Muscle of leg (tissue), 11 donors: Measurements from ENCODE around the gene GPC3. TPM values are rescaled to one million over a fixed set of nuclear protein-coding genes. Genes with fewer than 3 reads are reported as not detected.

Source experiments
- DNase-seq: peaks from one replicate; pipeline ENCODE4 v3.0.0; 2013
- H3K27ac ChIP-seq: one replicate; pipeline ENCODE4 v1.5.1; 2013; ENCODE audit warnings: mild to moderate bottlenecking, low read length, control low read depth
- H3K27me3 ChIP-seq: one replicate; pipeline ENCODE4 v1.6.1; 2013; ENCODE audit warnings: low read length; ENCODE audit not compliant: control insufficient read depth, insufficient read depth
- H3K36me3 ChIP-seq: one replicate; pipeline ENCODE4 v1.6.1; 2013; ENCODE audit warnings: low read length; ENCODE audit not compliant: control insufficient read depth, insufficient read depth
- H3K4me1 ChIP-seq: one replicate; pipeline ENCODE4 v1.6.1; 2013; ENCODE audit warnings: low read length; ENCODE audit not compliant: control insufficient read depth, insufficient read depth
- H3K4me3 ChIP-seq: one replicate; pipeline ENCODE4 v1.5.1; 2013; ENCODE audit warnings: low read length, control low read depth
- H3K9me3 ChIP-seq: replicated peaks from 2 replicates; pipeline ENCODE4 v1.6.1; 2013; ENCODE audit warnings: low read depth, low read length; ENCODE audit not compliant: control insufficient read depth
- WGBS: methylation state at CpG from one replicate; pipeline ENCODE4 v1.1.5; 2013; ENCODE audit warnings: missing lambda C conversion rate; ENCODE audit not compliant: insufficient coverage; 5-methylcytosine and 5-hydroxymethylcytosine counted together
- polyA plus RNA-seq, 8 donors: library from polyadenylated mRNA; unstranded; fragments of 120-200 nt; gene quantifications; one replicate each; pipeline versions ENCODE4 v1.2.1 to v1.2.3, GENCODE V29; 2013; ENCODE audit warnings: inconsistent platforms in 1 of 8, low replicate concordance in 1 of 8; ENCODE audit not compliant: insufficient read length in 8 of 8, insufficient read depth in 1 of 8
- total RNA-seq: library from RNA; stranded (reverse); fragments of 120-200 nt; gene quantifications from one replicate; pipeline ENCODE4 v1.2.4, GENCODE V29; 2013

The GPC3 gene
- total and polyA plus RNA-seq, 9 donors, result 271 to 581 (median 367) TPM

- WGBS, result 55% methylated on average over 8 of the region's 14 CpGs
- Histone ChIP-seq H3K36me3 (no peaks in the 10 kb centered on the region), H3K4me3 (peak overlapping the region; percentile 38), H3K9me3 (no peaks in the 10 kb centered on the region), H3K4me1 (peaks cover 14% of the 10 kb centered on the region), H3K27ac (peak overlapping the region; percentile 20), H3K27me3 (peaks cover 41% of the 10 kb centered on the region)
- DNase-seq, result no peak
These were observed 731 bp upstream of the GPC3 start for GRCh38 chrX:133985967-133986683.

DNA sequence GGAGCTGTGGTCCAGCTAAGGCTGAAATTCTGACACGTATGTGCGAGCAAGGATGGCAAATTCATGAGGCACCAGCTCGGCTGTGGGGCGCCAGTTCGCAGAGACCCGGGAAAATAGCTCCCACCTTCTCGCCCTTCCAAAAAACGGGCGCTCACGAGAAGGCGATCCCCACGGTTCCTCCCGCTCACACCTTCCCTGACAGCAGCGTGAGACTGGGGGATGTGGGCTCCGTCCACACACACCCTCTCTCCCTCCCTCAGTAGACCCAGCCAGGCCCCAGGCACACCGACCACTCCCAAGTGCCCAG is 584 bp downstream of the GPC3 start:
- 34% methylated on average over 16 of the region's 16 CpGs for WGBS
- Histone ChIP-seq H3K27me3 (peaks cover 42% of the 10 kb centered on the region), H3K4me1 (peaks cover 17% of the 10 kb centered on the region), H3K9me3 (no peaks in the 10 kb centered on the region), H3K27ac (peak overlapping the region; percentile 62), H3K4me3 (peak overlapping the region; percentile 64), H3K36me3 (no peaks in the 10 kb centered on the region)
- no peak for DNase-seq

- peak overlapping the region; percentile 62 for H3K27ac ChIP-seq
- no peaks in the 10 kb centered on the region for H3K9me3 ChIP-seq
- H3K27me3 ChIP-seq, result peaks cover 38% of the 10 kb centered on the region
- peak overlapping the region; percentile 64 for H3K4me3 ChIP-seq
- no peaks in the 10 kb centered on the region for H3K36me3 ChIP-seq
- peaks cover 20% of the 10 kb centered on the region for H3K4me1 ChIP-seq
- no peak for DNase-seq
- WGBS, result 36% methylated on average over 29 of the region's 40 CpGs
These were observed 1.2 kb downstream of the GPC3 start for GRCh38 chrX:133983974-133984845.

DNA sequence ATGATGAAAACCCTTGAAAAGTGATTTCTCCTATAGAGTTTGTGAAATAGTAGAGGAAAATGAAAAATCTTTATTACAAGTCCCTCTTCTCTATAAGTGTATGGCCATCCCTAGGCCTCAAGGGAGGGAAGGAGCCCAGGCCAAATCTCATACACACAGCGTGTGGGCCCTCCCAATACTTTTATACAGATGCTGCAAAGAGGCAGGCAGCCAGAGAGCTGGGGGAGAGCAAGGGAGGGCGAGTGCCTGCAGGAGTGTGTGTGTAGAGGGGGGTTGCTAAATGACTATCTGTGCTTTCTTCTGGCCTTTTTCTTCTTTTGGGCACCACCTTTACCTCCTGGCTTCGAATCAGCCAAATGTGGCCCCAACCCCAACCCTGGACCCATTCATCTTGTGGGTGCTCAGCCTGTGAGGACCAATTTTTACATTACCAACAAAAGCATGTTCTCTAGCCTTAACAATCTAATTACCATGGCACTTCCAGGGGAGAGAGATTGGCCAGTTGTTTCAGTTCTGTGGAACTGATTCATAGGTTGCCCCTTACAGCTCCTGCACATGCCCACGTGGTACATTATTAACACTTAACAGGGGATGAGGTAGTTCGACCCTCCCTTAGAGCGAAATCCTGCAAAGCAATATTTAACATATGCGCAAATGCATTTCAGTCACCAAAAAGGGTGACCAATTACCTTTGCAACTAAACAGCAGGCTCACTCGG is 2.0 kb downstream of the GPC3 start:
- Histone ChIP-seq H3K9me3 (no peaks in the 10 kb centered on the region), H3K4me3 (peak overlapping the region; percentile 64), H3K4me1 (peaks cover 20% of the 10 kb centered on the region), H3K36me3 (no peaks in the 10 kb centered on the region), H3K27ac (peak overlapping the region; percentile 62), H3K27me3 (peaks cover 38% of the 10 kb centered on the region)
- DNase-seq, result peak; percentile 74
- WGBS, result 21% methylated on average over 5 of the region's 8 CpGs

- peak overlapping the region; percentile 50 for H3K27ac ChIP-seq
These were observed 3.5 kb downstream of the GPC3 start for GRCh38 chrX:133981924-133982323.

DNA sequence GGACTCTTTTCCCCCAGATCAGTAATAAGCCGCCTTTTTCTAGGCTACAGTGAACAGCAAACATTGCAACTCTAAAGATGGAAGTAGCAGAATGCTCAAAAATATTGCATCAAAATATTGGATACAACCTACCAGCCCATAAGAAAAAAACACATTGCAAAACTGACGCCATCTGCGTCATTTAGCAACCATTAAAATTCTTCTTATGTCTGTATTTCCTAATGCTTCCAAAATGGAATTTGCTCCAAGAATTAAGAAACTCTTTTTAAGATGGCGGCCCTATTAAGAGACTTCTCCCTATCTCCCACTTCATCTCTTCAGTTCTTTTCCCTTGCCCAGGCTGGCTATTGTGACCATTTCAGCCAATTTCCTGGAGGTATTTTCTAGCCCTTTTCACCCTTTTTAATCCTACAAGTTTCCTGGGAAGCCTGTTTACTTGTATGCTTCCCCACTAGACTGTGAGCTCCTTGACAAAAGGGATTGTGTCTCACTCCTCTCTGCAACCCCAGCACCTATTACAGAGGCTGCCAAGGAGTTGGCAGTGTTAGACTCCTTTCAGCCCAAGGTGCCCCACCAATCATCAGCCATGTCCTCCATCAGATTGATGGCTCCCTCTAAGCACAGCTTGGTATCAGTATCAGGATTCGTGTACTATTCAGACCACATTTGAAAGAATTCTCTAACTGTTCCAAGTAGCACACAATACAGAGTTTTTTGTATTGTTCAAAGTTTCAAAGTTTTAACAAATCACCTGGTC is 4.4 kb downstream of the GPC3 start:
- 73% methylated on average over 1 of the region's 5 CpGs for WGBS
- H3K9me3 ChIP-seq, result no peaks in the 10 kb centered on the region
- H3K27ac ChIP-seq, result peak overlapping the region; percentile 50
- H3K36me3 ChIP-seq, result no peaks in the 10 kb centered on the region
- no peak overlapping the region for H3K4me3 ChIP-seq
- peaks cover 35% of the 10 kb centered on the region for H3K27me3 ChIP-seq
- peaks cover 16% of the 10 kb centered on the region for H3K4me1 ChIP-seq
- no peak for DNase-seq

More at GRCh38 chrX:133981924-133982323, 3.5 kb downstream of the GPC3 start:
- peak; percentile 58 for DNase-seq
- Histone ChIP-seq H3K9me3 (no peaks in the 10 kb centered on the region), H3K36me3 (no peaks in the 10 kb centered on the region), H3K4me3 (no peak overlapping the region), H3K27me3 (peaks cover 36% of the 10 kb centered on the region), H3K4me1 (peaks cover 20% of the 10 kb centered on the region)
- WGBS, result no CpG with 5 or more reads among the region's 3 CpGs

DNA sequence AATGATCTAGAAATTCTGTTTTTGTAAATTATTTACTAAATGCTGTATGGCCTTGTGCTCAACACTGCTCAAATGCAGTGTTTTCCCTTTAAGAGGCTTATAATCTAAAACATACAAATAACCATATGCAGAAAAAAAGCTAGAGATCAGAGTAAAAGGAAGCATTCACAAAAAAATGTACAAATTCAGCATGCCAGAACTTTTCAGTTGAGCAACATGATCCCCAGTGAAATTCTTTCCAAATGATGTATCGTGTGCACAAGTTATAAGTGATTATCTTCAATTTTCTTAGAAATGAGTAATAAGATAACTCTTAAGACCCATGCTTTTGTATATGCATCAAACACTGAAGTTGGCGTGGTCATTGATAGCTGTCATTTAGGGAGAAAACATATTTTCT is 5.0 kb downstream of the GPC3 start:
- no CpG with 5 or more reads among the region's 2 CpGs for WGBS
- Histone ChIP-seq H3K9me3 (no peaks in the 10 kb centered on the region), H3K36me3 (no peaks in the 10 kb centered on the region), H3K4me3 (no peak overlapping the region), H3K4me1 (peaks cover 14% of the 10 kb centered on the region), H3K27me3 (peaks cover 32% of the 10 kb centered on the region), H3K27ac (peak overlapping the region; percentile 45)
- DNase-seq, result peak; percentile 89

DNA sequence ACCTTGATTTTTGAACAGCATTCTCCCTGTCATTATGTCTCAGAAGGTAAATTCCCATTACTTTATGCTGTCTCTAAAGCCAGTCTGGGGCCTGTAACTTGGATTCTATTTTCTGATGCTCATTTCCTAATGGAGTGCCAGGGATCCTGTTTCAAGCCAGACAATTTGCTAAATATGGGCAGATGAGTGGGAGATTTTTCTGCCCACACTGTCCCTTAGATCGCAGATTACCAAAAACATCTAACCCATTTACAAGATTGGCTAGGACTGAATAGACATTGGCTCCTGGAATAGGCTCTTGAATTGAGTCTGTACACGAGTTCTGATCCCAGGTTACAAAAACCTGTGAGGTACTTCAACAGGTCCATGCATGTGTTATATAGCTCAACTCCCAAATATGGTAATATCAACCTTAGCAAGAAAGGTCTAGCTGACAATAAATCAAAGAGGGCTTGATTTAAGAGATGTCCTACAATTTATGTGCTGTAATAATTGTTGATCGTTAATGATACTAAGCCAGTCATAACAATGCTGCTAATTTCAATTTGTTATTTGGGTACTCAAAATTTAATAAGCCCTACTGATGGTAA is 5.7 kb downstream of the GPC3 start:
- H3K36me3 ChIP-seq, result no peaks in the 10 kb centered on the region
- H3K27me3 ChIP-seq, result peaks cover 28% of the 10 kb centered on the region
- DNase-seq, result no peak
- H3K9me3 ChIP-seq, result no peaks in the 10 kb centered on the region
- peak overlapping the region; percentile 38 for H3K27ac ChIP-seq
- H3K4me3 ChIP-seq, result no peak overlapping the region
- H3K4me1 ChIP-seq, result peaks cover 11% of the 10 kb centered on the region
- no CpG with 5 or more reads among the region's 3 CpGs for WGBS

- 100% methylated on average over 1 of the region's 4 CpGs for WGBS
- Histone ChIP-seq H3K27ac (no peak overlapping the region), H3K36me3 (no peaks in the 10 kb centered on the region), H3K4me3 (no peak overlapping the region), H3K4me1 (no peaks in the 10 kb centered on the region), H3K27me3 (peaks cover 16% of the 10 kb centered on the region), H3K9me3 (no peaks in the 10 kb centered on the region)
- DNase-seq, result no peak
These were observed 11.7 kb downstream of the GPC3 start for GRCh38 chrX:133973704-133974103.
